Upper lobe of left lung (tissue), 6 donors: ENCODE results near the gene GATA6. TPM values are rescaled to one million over a fixed set of nuclear protein-coding genes. Genes with fewer than 3 reads are reported as not detected.

ENCODE experiments used
- ATAC-seq, 2 donors: fragments of 200-7000 bp; cut with Tn5 transposase; one replicate each; pipeline ENCODE4 v1.9.1; 2022; ENCODE audit warnings: mild to moderate bottlenecking in 2 of 2, moderate library complexity in 2 of 2; ENCODE audit not compliant: low FRiP score in 2 of 2
- DNase-seq, 2 donors: peaks; one replicate each; pipeline ENCODE4 v3.0.0-alpha.2; 2019 to 2020
- H3K27ac ChIP-seq, 4 donors: fragments of 200-600 bp; sonication (generic); one replicate each; pipeline ENCODE4 v1.5.1; 2016 to 2019
- H3K27me3 ChIP-seq, 4 donors: fragments of 200-600 bp; sonication (generic); one replicate each; pipeline ENCODE4 v1.5.1; 2017 to 2019
- H3K36me3 ChIP-seq, 4 donors: fragments of 200-600 bp; sonication (generic); one replicate each; pipeline ENCODE4 v1.5.1; 2016 to 2019
- H3K4me1 ChIP-seq, 4 donors: fragments of 200-600 bp; sonication (generic); one replicate each; pipeline ENCODE4 v1.5.1; 2018 to 2019
- H3K4me3 ChIP-seq, 4 donors: fragments of 200-600 bp; sonication (generic); one replicate each; pipeline ENCODE4 v1.5.1; 2017 to 2019; ENCODE audit warnings: mild to moderate bottlenecking in 2 of 4, moderate library complexity in 1 of 4
- H3K9me3 ChIP-seq, 4 donors: fragments of 200-600 bp; sonication (generic); one replicate each; pipeline ENCODE4 v1.5.1; 2018 to 2019
- CTCF ChIP-seq, 6 experiments: fragments of 450-650 bp in 4 of 6; fragments of 200-600 bp in 2 of 6; sonication (generic) in 2 of 6; IDR thresholded peaks; one replicate each; pipeline ENCODE4 v1.5.1; 2016 to 2019; ENCODE audit warnings: antibody characterized with exemption in 6 of 6
- EP300 ChIP-seq, 4 donors: sonication (generic); formaldehyde crosslinking; IDR thresholded peaks; one replicate each; pipeline ENCODE4 v1.5.1; 2017; ENCODE audit warnings: antibody characterized with exemption in 4 of 4, control low read depth in 2 of 4
- POLR2A ChIP-seq, 4 donors: fragments of 450-650 bp; IDR thresholded peaks; one replicate each; pipeline ENCODE4 v1.5.1; 2016 to 2017; ENCODE audit warnings: antibody characterized with exemption in 4 of 4, mild to moderate bottlenecking in 2 of 4
- POLR2AphosphoS5 ChIP-seq, 2 donors: sonication (generic); formaldehyde crosslinking; IDR thresholded peaks; one replicate each; pipeline ENCODE4 v1.5.1; 2017; ENCODE audit warnings: antibody characterized with exemption in 2 of 2
- WGBS, 2 donors: methylation state at CpG; one replicate each; pipeline ENCODE4 v1.1.5; 2017 to 2018; 5-methylcytosine and 5-hydroxymethylcytosine counted together
- total RNA-seq, 6 donors: library from RNA; depleted of rRNA in 4 of 6; stranded (reverse); fragments of >200 nt in 4 of 6; gene quantifications; one replicate each; pipeline versions ENCODE4 v1.1.0 to v1.2.1, GENCODE V29; 2016 to 2021
- donor health status: DM: no; HTN: no; CAD: no; lungs with moderate emphysema.
- donor health status: DM: no; HTN: yes; CAD: no; lungs with severe emphysema.

GATA6 gene
- total RNA-seq, 6 donors from 2014 or later: 29.7 to 52.8 (median 41.4) TPM

- no peak for DNase-seq
- Histone ChIP-seq H3K4me1 (no peaks in the 10 kb centered on the region), H3K27ac (no peak overlapping the region), H3K4me3 (no peak overlapping the region), H3K27me3 (no peaks in the 10 kb centered on the region), H3K36me3 (no peaks in the 10 kb centered on the region), H3K9me3 (no peaks in the 10 kb centered on the region)
- WGBS, 2 donors: 86 to 90% methylated on average over 8 of the region's 8 CpGs
- no peak for TF ChIP-seq POLR2A (IDR thresholded peaks at IDR 0.05)
- TF ChIP-seq POLR2AphosphoS5 (IDR thresholded peaks at IDR 0.05): no peak
- no peak for TF ChIP-seq CTCF (IDR thresholded peaks at IDR 0.05)
- TF ChIP-seq EP300 (IDR thresholded peaks at IDR 0.05): no peak
- ATAC-seq: peak in 1 of 2 donors; percentile 34
These were observed 63.9 kb downstream of the GATA6 start for GRCh38 chr18:22233266-22233665.

GRCh38 chr18:22238036-22238435 lies 68.6 kb downstream of the GATA6 start:
- ATAC-seq (no peak), DNase-seq (no peak)
- H3K4me3 ChIP-seq: no peak overlapping the region
- no peaks in the 10 kb centered on the region for H3K27me3 ChIP-seq
- H3K36me3 ChIP-seq: no peaks in the 10 kb centered on the region
- H3K9me3 ChIP-seq: no peaks in the 10 kb centered on the region
- no peak overlapping the region for H3K27ac ChIP-seq
- no peaks in the 10 kb centered on the region for H3K4me1 ChIP-seq
- 67 to 83% methylated on average over 6 of the region's 6 CpGs for WGBS, 2 donors
- no peak for TF ChIP-seq POLR2AphosphoS5 (IDR thresholded peaks at IDR 0.05)
- no peak for TF ChIP-seq EP300 (IDR thresholded peaks at IDR 0.05)
- TF ChIP-seq CTCF (IDR thresholded peaks at IDR 0.05): no peak
- TF ChIP-seq POLR2A (IDR thresholded peaks at IDR 0.05): no peak

- Histone ChIP-seq H3K9me3 (no peaks in the 10 kb centered on the region), H3K36me3 (no peaks in the 10 kb centered on the region), H3K4me1 (no peaks in the 10 kb centered on the region), H3K4me3 (no peak overlapping the region), H3K27me3 (no peaks in the 10 kb centered on the region), H3K27ac (no peak overlapping the region)
- DNase-seq (no peak), ATAC-seq (no peak)
- WGBS, 2 donors: 70 to 73% methylated on average over 6 of the region's 6 CpGs
- TF ChIP-seq EP300 (IDR thresholded peaks at IDR 0.05) (no peak), CTCF (IDR thresholded peaks at IDR 0.05) (no peak), POLR2A (IDR thresholded peaks at IDR 0.05) (no peak), POLR2AphosphoS5 (IDR thresholded peaks at IDR 0.05) (no peak)
These were observed 69.3 kb downstream of the GATA6 start for GRCh38 chr18:22238681-22239080.

GRCh38 chr18:22241921-22242361 lies 72.6 kb downstream of the GATA6 start:
- Histone ChIP-seq H3K4me1 (no peaks in the 10 kb centered on the region), H3K4me3 (no peak overlapping the region), H3K9me3 (no peaks in the 10 kb centered on the region), H3K27me3 (no peaks in the 10 kb centered on the region), H3K27ac (no peak overlapping the region), H3K36me3 (no peaks in the 10 kb centered on the region)
- TF ChIP-seq POLR2AphosphoS5 (IDR thresholded peaks at IDR 0.05) (no peak), POLR2A (IDR thresholded peaks at IDR 0.05) (no peak), EP300 (IDR thresholded peaks at IDR 0.05) (no peak), CTCF (IDR thresholded peaks at IDR 0.05) (no peak)
- no peak for ATAC-seq
- 76 to 78% methylated on average over 6 of the region's 6 CpGs for whole genome bisulfite sequencing, 2 donors
- no peak for DNase-seq

GRCh38 chr18:22243513-22243912 lies 74.1 kb downstream of the GATA6 start:
- Histone ChIP-seq H3K27ac (no peak overlapping the region), H3K4me3 (no peak overlapping the region), H3K27me3 (no peaks in the 10 kb centered on the region), H3K9me3 (no peaks in the 10 kb centered on the region), H3K4me1 (no peaks in the 10 kb centered on the region), H3K36me3 (no peaks in the 10 kb centered on the region)
- ATAC-seq (no peak), DNase-seq (no peak)
- 70 to 73% methylated on average over 3 of the region's 3 CpGs for WGBS, 2 donors
- TF ChIP-seq EP300 (IDR thresholded peaks at IDR 0.05): no peak
- no peak for TF ChIP-seq CTCF (IDR thresholded peaks at IDR 0.05)
- no peak for TF ChIP-seq POLR2A (IDR thresholded peaks at IDR 0.05)
- no peak for TF ChIP-seq POLR2AphosphoS5 (IDR thresholded peaks at IDR 0.05)
